Measurements from ENCODE around the gene TMEM184B.

TMEM184B gene

DNA sequence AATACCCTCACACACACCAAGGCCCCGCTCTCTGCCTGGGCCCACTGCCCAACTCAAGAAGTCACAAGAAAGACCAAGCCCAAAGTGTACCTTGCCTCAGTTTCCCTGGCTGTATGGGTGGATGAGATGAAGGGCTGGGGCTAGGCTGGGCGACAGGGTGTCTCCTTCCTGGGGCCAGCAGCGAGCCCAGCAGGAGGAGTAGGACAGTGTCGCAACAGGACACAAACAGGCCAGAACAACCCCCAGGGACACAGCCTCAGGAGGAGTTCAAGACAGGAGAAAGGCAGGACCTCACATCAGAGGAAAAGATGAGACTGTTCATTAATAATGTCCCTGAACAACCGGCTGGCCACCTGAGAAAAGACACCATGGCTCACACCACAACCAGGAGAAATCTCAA lies 31.2 kb upstream of the TMEM184B start:
- Histone ChIP-seq H3K9ac (ENCODE audit: low read length) (no peak overlapping the region), H3K4me1 (ENCODE audit: control insufficient read depth, insufficient read depth, low read length) (peaks cover 24% of the 10 kb centered on the region), H3K27ac (ENCODE audit: low read depth, low read length) (no peak overlapping the region), H3K36me3 (ENCODE audit: control insufficient read depth, insufficient read depth, low read length) (peaks cover 89% of the 10 kb centered on the region), H3K9me3 (ENCODE audit: control insufficient read depth, insufficient read depth, low read depth, low read length) (no peaks in the 10 kb centered on the region), H3K27me3 (ENCODE audit: control insufficient read depth, insufficient read depth, low read length) (no peaks in the 10 kb centered on the region), H3K4me3 (ENCODE audit: low read depth, low read length) (no peak overlapping the region)

DNA sequence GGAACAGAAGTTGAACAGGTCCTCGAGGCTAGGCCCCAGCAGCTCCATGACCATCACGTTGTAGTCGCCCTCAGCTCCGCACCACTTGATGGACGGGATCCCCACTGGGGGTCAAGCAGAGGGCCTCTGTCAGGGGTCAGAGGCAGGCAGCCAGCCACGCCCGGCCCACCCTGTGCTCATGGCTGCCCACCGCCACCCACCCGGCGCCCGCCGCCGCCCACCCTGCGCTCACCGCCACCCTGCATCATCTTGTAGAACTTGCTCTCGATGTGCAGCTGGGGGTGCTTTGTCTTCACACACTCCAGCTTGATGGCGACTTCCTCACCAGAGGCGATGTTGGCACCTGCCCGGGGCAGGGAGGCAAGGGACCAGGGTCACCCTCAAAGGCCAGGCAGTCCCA lies 30.1 kb upstream of the TMEM184B start:
- no peak overlapping the region for H3K4me3 ChIP-seq (ENCODE audit: low read depth, low read length)
- H3K4me1 ChIP-seq (ENCODE audit: control insufficient read depth, insufficient read depth, low read length): peaks cover 18% of the 10 kb centered on the region
- H3K27me3 ChIP-seq (ENCODE audit: control insufficient read depth, insufficient read depth, low read length): no peaks in the 10 kb centered on the region
- H3K9me3 ChIP-seq (ENCODE audit: control insufficient read depth, insufficient read depth, low read depth, low read length): no peaks in the 10 kb centered on the region
- H3K9ac ChIP-seq (ENCODE audit: low read length): no peak overlapping the region
- peaks cover 89% of the 10 kb centered on the region for H3K36me3 ChIP-seq (ENCODE audit: control insufficient read depth, insufficient read depth, low read length)
- no peak overlapping the region for H3K27ac ChIP-seq (ENCODE audit: low read depth, low read length)

DNA sequence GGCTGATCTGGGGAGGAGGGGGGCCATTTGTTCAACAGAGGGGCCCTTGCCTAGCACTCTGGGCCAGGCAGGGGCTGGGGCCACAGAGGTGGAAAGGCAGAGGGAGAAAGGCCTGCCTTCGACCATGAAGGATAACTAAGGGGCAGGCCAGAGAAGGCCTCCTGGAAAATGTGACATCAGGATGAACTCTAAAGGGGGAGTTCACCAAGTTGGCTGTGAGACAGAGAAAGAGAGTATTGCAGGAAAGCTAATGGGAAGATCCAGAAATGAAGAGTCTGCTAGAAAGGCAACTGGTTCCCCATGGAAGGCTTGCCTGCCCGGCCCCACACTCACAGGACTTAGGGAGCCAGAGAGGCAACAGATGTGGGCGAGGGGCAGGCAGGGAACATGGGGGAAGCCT lies 28.1 kb upstream of the TMEM184B start:
- peaks cover 10% of the 10 kb centered on the region for H3K4me1 ChIP-seq (ENCODE audit: control insufficient read depth, insufficient read depth, low read length)
- H3K27ac ChIP-seq (ENCODE audit: low read depth, low read length): no peak overlapping the region
- no peaks in the 10 kb centered on the region for H3K27me3 ChIP-seq (ENCODE audit: control insufficient read depth, insufficient read depth, low read length)
- H3K9me3 ChIP-seq (ENCODE audit: control insufficient read depth, insufficient read depth, low read depth, low read length): no peaks in the 10 kb centered on the region
- no peak overlapping the region for H3K9ac ChIP-seq (ENCODE audit: low read length)
- H3K36me3 ChIP-seq (ENCODE audit: control insufficient read depth, insufficient read depth, low read length): peaks cover 96% of the 10 kb centered on the region
- H3K4me3 ChIP-seq (ENCODE audit: low read depth, low read length): no peak overlapping the region

DNA sequence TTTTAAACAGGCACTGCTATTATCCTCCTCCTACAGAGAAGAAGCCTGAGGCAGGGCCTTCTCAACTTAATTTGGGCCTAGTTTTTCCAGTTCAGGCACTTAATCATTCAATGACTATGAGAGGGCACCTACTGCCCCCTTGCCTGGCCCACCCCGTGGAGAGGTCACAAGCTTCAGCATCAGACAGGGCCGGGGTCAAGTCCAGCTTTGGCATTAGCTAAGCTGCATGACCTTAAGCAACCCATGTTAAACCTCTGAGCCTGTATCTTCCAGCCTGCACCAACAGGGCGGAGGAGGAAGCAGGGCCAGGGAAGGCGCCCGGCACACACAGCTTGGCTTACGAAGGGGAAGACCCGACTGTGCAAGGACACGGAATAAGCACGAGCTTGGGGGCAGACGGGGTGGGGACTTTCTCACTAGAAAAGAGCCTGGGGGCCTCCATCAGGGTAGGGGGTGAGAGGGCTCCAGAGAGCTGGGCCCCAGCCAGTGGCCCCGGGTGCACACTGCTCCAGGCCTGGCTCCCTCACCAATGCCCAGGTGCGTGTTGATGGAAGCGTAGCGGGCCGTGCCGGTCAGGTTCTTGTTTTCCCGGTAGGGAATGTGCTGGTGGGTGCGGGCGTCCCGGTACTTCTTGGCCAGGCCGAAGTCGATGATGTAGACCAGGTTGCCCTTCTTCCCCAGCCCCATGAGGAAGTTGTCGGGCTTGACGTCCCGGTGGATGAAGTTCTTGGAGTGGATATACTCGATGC lies 27.6 kb upstream of the TMEM184B start:
- H3K9me3 ChIP-seq (ENCODE audit: control insufficient read depth, insufficient read depth, low read depth, low read length): no peaks in the 10 kb centered on the region
- H3K4me1 ChIP-seq (ENCODE audit: control insufficient read depth, insufficient read depth, low read length): peaks cover 4% of the 10 kb centered on the region
- no peaks in the 10 kb centered on the region for H3K27me3 ChIP-seq (ENCODE audit: control insufficient read depth, insufficient read depth, low read length)
- peaks cover 96% of the 10 kb centered on the region for H3K36me3 ChIP-seq (ENCODE audit: control insufficient read depth, insufficient read depth, low read length)
- H3K9ac ChIP-seq (ENCODE audit: low read length): no peak overlapping the region
- H3K4me3 ChIP-seq (ENCODE audit: low read depth, low read length): no peak overlapping the region
- no peak overlapping the region for H3K27ac ChIP-seq (ENCODE audit: low read depth, low read length)

DNA sequence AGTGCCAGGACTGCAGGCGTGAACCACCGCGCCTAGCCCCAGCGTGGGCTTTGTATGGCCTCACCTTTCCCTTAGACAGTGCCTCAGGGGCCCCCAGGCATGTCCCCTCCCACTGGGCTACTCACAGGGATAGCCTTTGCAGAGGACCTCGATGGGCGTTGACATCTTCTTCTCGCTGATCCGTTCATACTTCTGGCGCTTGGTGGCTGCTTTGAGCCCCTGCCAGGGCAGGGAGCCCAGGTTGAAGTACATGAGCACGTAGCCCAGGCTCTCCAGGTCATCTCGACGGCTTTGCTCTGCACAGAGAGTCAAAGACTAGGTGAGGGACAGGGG lies 26.9 kb upstream of the TMEM184B start:
- Histone ChIP-seq H3K27me3 (ENCODE audit: control insufficient read depth, insufficient read depth, low read length) (no peaks in the 10 kb centered on the region), H3K4me3 (ENCODE audit: low read depth, low read length) (no peak overlapping the region), H3K27ac (ENCODE audit: low read depth, low read length) (no peak overlapping the region), H3K4me1 (ENCODE audit: control insufficient read depth, insufficient read depth, low read length) (peaks cover 4% of the 10 kb centered on the region), H3K9ac (ENCODE audit: low read length) (no peak overlapping the region), H3K9me3 (ENCODE audit: control insufficient read depth, insufficient read depth, low read depth, low read length) (no peaks in the 10 kb centered on the region), H3K36me3 (ENCODE audit: control insufficient read depth, insufficient read depth, low read length) (peaks cover 100% of the 10 kb centered on the region)

DNA sequence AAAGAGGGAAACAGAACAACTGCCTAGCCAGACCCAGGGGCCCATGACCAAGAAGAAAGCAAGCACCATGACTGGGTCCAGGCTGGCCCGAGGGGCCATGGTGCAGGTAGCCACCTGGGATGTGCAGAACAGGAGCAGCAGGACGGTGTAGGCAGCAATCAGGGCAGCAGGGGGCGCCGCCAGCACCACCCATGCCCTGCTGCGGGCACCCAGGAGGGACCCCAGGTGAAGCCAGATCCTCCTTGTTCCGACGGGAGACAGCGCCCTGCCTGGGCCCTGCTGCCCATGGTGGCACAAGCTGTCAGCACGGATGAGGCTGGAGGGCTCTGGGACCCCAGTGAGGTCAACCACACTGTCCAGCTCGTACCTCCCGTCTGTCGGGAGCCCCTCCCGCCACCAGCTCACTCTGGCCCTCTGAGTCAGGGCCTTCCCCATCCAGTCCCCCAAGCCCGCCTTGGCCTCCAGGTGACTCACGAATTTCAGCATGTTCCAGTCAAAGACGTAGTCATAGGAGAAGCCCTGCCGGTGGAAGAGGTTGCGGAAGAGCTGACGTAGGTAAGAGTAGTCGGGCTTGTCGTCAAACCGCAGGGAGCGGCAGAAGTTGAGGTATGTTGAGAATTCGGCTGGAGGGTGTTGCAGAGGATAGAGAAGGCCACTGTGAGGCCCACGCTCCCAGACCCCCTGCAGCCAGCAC lies 25.6 kb upstream of the TMEM184B start:
- no peak overlapping the region for H3K27ac ChIP-seq (ENCODE audit: low read depth, low read length)
- no peaks in the 10 kb centered on the region for H3K4me1 ChIP-seq (ENCODE audit: control insufficient read depth, insufficient read depth, low read length)
- no peak overlapping the region for H3K4me3 ChIP-seq (ENCODE audit: low read depth, low read length)
- H3K36me3 ChIP-seq (ENCODE audit: control insufficient read depth, insufficient read depth, low read length): peaks cover 100% of the 10 kb centered on the region
- no peaks in the 10 kb centered on the region for H3K9me3 ChIP-seq (ENCODE audit: control insufficient read depth, insufficient read depth, low read depth, low read length)
- no peak overlapping the region for H3K9ac ChIP-seq (ENCODE audit: low read length)
- H3K27me3 ChIP-seq (ENCODE audit: control insufficient read depth, insufficient read depth, low read length): no peaks in the 10 kb centered on the region

DNA sequence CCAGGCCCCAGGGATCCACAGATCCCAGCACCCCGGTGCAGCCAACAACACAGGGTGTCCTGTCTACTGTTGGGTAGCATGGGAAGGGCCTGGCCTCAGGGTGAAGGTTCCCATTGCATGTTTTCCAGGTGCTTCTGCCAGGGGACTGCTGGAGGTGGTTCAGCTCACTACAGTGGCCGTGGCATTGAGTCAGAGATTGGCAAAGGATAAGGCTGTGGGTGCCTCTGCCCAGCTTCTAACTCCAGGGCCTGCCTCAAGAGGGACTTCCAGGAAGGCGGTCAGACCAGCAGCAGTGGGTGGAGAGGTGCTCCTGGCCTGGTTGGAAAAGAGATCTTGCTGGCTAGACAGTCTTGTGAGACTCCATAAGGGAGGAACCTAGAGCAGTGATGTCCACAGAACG lies 23.6 kb upstream of the TMEM184B start:
- H3K9ac ChIP-seq (ENCODE audit: low read length): no peak overlapping the region
- H3K4me1 ChIP-seq (ENCODE audit: control insufficient read depth, insufficient read depth, low read length): peaks cover 3% of the 10 kb centered on the region; the same call in 1 of the 2 replicates
- no peak overlapping the region for H3K4me3 ChIP-seq (ENCODE audit: low read depth, low read length)
- peaks cover 98% of the 10 kb centered on the region for H3K36me3 ChIP-seq (ENCODE audit: control insufficient read depth, insufficient read depth, low read length)
- H3K9me3 ChIP-seq (ENCODE audit: control insufficient read depth, insufficient read depth, low read depth, low read length): no peaks in the 10 kb centered on the region
- no peaks in the 10 kb centered on the region for H3K27me3 ChIP-seq (ENCODE audit: control insufficient read depth, insufficient read depth, low read length)
- H3K27ac ChIP-seq (ENCODE audit: low read depth, low read length): no peak overlapping the region

DNA sequence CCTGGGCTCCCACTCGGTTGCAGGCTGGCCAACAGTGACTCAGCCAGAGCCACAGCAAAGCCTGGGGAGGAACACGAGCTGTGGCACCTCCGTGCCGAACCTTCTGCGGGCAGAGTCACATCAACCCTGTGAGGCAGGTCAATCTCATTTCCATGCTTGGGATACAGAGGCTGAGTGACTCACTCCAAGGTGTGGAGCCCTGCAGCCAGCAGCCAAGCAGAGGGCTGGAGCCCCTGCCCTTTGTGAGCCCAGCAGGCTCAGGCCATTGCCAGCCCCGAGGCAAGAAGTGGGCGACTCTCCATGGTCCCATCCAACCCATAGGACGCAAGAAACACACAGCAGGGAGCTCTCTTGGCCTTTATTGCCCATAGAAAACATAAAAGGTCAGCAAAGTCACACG lies 23.1 kb upstream of the TMEM184B start:
- Histone ChIP-seq H3K27ac (ENCODE audit: low read depth, low read length) (no peak overlapping the region), H3K4me1 (ENCODE audit: control insufficient read depth, insufficient read depth, low read length) (peaks cover 8% of the 10 kb centered on the region; the same call in 1 of the 2 replicates), H3K4me3 (ENCODE audit: low read depth, low read length) (no peak overlapping the region), H3K27me3 (ENCODE audit: control insufficient read depth, insufficient read depth, low read length) (no peaks in the 10 kb centered on the region), H3K36me3 (ENCODE audit: control insufficient read depth, insufficient read depth, low read length) (peaks cover 98% of the 10 kb centered on the region), H3K9ac (ENCODE audit: low read length) (no peak overlapping the region), H3K9me3 (ENCODE audit: control insufficient read depth, insufficient read depth, low read depth, low read length) (no peaks in the 10 kb centered on the region)

DNA sequence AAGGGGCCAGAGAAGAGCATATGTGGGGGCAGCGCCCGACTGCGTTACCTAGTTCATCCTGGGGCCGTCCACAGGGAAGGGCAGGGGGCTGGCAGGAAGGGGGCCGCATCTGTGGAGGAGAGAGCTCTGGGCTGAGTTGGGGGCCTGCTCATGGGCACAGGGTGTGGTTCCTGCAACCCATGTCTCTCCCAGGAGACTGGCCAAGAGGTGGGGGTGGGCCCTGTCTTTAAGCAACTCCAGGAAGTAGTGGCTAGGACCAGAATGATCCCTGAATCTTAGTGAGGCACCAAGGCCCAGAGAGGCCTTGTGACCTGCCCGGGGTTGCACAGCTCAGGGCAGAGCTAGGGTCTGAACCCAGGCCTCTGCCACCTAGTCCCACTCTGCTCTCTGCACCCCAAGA lies 22.5 kb upstream of the TMEM184B start:
- Histone ChIP-seq H3K4me3 (ENCODE audit: low read depth, low read length) (no peak overlapping the region), H3K27ac (ENCODE audit: low read depth, low read length) (no peak overlapping the region), H3K4me1 (ENCODE audit: control insufficient read depth, insufficient read depth, low read length) (peaks cover 9% of the 10 kb centered on the region; the same call in 1 of the 2 replicates), H3K36me3 (ENCODE audit: control insufficient read depth, insufficient read depth, low read length) (peaks cover 94% of the 10 kb centered on the region), H3K9ac (ENCODE audit: low read length) (no peak overlapping the region), H3K27me3 (ENCODE audit: control insufficient read depth, insufficient read depth, low read length) (no peaks in the 10 kb centered on the region), H3K9me3 (ENCODE audit: control insufficient read depth, insufficient read depth, low read depth, low read length) (no peaks in the 10 kb centered on the region)

DNA sequence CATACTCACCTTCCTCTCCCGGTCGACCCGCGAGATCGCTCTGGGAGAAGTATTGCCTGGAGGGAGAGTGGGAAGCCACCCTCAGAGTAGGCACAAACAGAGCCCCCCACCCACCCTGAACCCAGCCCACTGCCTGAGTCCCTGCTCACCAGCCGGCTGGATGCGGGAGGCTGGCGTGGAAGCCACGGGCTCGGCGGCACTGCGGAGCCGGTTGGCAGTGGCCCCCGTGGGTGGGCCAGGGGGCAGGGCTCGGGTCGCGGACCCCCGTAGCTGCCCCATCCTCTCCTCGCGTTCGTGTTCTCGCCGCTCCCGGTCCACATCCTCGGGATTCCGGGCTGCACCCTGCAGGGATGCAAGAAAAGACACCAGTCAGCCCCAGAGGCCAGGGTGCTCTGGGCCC lies 21.4 kb upstream of the TMEM184B start:
- peaks cover 9% of the 10 kb centered on the region; the same call in 1 of the 2 replicates for H3K4me1 ChIP-seq (ENCODE audit: control insufficient read depth, insufficient read depth, low read length)
- H3K9me3 ChIP-seq (ENCODE audit: control insufficient read depth, insufficient read depth, low read depth, low read length): no peaks in the 10 kb centered on the region
- H3K4me3 ChIP-seq (ENCODE audit: low read depth, low read length): no peak overlapping the region
- H3K9ac ChIP-seq (ENCODE audit: low read length): no peak overlapping the region
- peaks cover 91% of the 10 kb centered on the region for H3K36me3 ChIP-seq (ENCODE audit: control insufficient read depth, insufficient read depth, low read length)
- H3K27me3 ChIP-seq (ENCODE audit: control insufficient read depth, insufficient read depth, low read length): no peaks in the 10 kb centered on the region
- H3K27ac ChIP-seq (ENCODE audit: low read depth, low read length): no peak overlapping the region

DNA sequence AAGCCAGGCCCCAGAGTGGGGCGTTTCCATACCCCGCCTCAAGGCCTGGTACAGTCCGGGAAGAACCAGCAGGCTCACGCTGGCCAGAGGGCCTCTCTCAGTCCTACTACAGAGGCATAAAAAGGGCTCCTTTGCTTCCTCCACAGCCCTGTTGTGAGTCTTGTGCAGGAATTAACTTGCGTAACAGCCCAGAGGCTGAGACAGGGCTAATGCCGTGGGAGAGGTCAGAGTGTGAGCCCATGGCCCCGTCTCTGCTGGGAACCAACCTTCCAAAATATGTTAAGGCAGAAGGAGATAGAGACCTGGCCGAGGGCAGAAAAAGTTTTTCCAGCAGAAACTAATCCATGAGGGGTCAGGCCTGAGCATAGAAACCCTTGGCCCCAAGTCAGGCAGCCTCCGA lies 19.9 kb upstream of the TMEM184B start:
- no peak overlapping the region for H3K27ac ChIP-seq (ENCODE audit: low read depth, low read length)
- H3K27me3 ChIP-seq (ENCODE audit: control insufficient read depth, insufficient read depth, low read length): no peaks in the 10 kb centered on the region
- H3K36me3 ChIP-seq (ENCODE audit: control insufficient read depth, insufficient read depth, low read length): peaks cover 76% of the 10 kb centered on the region
- H3K4me1 ChIP-seq (ENCODE audit: control insufficient read depth, insufficient read depth, low read length): peaks cover 9% of the 10 kb centered on the region; the same call in 1 of the 2 replicates
- H3K9ac ChIP-seq (ENCODE audit: low read length): no peak overlapping the region
- no peak overlapping the region for H3K4me3 ChIP-seq (ENCODE audit: low read depth, low read length)
- H3K9me3 ChIP-seq (ENCODE audit: control insufficient read depth, insufficient read depth, low read depth, low read length): no peaks in the 10 kb centered on the region

Data from HUES6 (cell line).